Stimulated activated CD8-positive, alpha-beta memory T cell treated with anti-CD3 and anti-CD28 coated beads, Interleukin-7, amount 100 ng/mL, for 4 hours (primary cell): ENCODE measurements around the gene ABHD16B.

Source experiments
- DNase-seq, 2 donors: peaks; one replicate each; pipeline ENCODE4 v3.0.0-alpha.2; 2020; ENCODE audit warnings: low read depth in 2 of 2

Gene ABHD16B

DNA sequence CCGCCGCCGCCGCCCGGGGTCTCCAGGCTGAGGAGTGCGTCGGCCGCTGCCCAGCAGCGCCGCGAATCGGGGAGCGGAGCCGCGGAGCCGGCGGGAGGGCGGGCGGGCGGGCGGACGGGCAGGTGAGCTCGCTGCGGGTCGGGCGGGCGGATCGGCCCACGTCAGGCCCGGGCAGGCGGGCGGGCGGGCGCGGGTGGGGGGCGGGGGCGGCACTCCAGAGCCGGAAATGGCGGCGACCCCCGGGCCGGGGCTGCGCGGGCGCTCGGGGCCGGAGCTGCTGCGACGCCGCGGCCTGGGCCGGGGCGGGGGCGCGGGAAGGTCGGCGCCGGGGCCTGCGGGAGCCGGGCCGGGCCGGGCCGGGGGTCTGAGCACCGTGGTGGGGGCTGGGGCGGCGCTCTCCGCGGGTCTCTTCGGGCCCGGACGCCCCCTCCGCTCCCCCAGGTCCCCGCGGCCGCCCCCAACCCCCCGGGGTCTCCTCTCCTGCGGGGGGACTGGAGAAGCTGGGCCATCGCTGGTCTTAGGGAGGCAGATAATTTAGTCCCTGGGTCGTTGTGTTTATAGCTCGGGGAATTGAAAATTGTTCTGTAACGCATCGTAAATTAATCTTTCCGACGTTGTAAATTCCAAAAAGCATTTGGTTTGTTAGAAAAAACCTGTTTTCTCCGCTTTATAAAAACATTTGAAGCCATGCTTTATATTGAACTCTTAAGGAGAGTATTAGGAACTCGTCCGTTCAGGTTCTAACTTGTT lies 34.1 kb downstream of the ABHD16B start:
- no peak for DNase-seq

DNA sequence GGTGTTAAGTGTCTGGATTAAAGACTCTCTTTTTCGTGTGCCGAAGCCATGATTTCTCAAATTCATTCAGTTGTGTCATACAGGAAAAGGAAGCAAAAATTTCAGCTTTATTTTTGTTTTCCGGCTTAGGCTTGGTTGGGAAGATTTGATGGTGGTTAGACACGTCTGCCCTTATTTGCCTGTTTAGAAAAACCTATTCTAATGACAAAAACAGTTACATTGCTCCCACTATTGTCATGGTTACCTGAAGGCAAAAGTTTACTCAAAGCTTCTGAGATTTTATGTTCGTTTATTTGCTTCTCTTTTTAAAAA lies 34.6 kb downstream of the ABHD16B start:
- DNase-seq: no peak

DNA sequence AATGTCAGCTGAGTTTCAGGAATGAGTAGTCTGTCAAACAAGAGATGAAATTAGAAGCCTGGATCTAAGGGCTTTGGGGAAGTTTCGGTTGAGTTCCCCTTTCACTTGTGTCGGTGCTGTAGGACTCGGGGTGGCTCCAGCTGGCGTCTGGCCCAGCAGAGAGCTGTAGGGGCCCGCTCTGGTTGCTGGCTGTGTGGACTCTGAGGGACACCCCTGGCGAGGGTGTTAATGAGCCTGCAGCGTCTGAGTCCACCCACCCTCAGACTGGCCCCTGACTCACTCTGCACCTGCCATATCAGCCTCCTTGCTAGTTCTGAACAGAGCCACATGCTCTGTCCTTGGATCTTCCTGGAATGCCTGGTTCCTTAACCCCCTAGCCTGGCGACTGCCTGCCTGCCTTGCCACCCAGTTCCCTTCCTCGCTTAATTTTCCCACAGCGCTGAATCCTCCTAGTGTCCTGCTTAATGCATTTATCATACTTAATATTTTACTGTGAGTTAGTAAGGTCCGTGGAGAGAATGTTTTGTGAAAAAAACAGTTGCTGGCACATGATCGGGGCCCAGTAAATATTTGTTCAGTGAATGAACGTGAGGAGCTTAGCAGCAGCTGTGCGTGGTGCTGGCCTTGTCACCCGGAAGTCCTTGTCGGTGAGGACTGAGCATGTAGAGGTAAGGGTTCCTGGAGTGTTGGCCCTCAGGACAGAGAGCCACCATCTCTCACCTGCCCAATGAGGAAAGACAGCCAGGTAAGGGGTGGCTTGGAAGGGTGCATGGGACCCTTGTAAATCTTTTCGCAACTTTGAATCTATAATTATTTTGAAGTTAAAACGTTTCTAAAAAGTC lies 35.2 kb downstream of the ABHD16B start:
- DNase-seq: no peak

DNA sequence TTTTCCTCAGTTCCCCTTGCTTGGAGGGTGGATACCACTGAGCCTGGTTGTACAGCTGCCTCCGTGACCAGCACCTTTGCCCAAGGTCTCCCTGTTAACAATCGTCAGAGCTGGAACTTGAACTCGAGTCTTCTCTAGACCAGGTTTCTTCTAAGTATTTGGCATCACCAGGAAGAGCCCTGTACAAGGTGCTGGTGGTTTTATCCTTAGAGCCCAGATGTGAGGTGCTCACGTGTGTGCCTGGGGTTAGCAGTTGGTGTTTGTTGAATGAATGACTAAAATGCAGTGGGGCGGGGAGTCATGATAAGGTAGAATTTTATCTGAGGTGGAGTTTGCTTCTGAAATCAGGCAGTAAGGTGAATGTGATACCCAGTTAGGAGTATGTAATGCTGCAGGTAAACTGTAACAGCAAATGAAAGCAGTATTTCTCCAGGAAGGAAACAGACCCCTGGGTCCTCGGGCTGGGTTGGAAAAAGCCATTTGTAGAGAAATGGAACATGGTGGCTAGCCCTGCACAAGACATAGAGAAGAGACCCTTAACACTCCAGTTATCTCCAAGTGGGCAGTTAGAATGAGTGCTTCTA lies 36.8 kb downstream of the ABHD16B start:
- DNase-seq: no peak

DNA sequence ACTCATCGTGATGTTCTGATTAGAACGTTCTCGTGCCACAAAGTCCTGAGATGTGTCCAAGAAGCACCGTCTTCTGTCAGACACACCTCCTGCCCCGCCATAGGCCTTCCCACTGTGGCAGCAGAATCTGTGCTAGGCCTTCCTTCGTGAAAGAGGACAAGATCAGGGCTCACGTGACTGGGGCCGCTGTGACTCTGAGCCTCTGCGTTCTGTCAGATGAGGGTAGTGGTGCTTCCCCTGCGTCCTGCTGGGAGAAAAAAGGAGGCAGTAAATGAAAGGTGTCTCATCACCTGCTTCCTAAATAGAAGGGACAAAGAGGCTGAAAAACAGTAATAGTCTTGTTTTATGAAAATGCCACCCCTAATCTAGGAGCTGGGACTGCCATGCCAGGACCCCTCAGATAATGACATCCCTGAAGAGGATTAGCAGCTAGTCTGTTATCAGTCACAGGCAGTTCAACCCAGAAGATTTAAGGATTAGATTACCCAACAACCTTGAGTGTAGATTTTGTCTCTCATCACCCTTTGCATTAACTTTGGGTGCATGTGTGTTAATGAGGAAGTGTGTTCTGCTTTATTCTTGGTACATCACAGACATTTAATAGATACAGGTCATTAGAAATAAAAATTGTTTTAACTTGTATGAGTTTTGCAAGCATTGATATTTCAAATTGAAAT lies 37.7 kb downstream of the ABHD16B start:
- no peak for DNase-seq

DNA sequence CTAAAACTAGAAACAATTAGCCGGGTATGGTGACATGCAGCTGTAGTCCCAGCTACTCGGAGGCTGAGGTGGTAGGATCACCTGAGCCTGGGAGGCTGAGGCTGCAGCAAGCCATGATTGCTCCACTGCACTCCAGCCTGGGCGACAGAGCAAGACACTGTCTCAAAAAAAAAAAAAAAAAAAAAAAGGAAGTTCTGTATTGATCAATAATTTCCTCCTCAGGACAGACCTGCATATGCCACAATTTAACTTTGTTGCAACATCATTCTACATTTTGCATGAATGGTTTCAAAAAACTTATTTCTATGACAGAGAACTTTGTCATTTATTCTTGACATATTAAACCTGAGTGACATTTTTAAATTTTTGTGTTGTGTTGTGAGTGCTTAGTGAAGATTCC lies 39.1 kb downstream of the ABHD16B start:
- no peak for DNase-seq

DNA sequence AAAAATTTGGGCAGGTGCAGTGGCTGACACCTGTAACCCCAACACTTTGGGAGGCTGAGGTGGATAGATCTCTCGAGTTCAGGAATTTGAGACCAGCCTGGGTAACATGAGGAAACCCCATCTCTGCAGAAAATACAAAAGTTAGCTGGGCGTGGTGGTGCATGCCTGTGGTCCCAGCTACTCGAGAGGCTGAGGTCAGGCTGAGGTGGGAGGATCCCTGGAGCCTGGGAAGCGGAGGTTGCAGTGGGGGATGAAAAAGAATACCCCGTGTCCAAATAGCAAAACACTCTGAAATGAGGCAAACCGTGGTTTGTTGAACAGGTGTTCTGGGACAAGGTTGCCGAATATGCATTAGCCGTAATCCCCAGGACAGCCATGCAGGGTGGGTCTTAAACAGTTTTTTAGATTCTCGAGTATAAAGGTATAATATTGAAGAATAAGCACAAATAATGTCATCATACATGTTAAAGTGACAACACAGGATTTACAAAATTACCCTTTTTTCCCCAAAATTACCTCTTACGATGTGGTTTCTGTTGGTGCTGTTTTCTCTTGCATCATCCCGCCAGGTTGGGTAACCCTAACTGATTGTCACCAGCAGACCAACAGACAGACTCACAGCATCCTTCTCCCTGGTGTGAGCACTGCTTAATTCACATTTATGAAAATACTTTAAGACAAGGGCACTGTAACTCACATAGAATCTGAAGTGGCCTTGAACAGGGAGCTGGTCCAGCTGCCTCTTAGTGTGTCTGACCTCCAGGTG lies 42.7 kb downstream of the ABHD16B start:
- no peak for DNase-seq

DNA sequence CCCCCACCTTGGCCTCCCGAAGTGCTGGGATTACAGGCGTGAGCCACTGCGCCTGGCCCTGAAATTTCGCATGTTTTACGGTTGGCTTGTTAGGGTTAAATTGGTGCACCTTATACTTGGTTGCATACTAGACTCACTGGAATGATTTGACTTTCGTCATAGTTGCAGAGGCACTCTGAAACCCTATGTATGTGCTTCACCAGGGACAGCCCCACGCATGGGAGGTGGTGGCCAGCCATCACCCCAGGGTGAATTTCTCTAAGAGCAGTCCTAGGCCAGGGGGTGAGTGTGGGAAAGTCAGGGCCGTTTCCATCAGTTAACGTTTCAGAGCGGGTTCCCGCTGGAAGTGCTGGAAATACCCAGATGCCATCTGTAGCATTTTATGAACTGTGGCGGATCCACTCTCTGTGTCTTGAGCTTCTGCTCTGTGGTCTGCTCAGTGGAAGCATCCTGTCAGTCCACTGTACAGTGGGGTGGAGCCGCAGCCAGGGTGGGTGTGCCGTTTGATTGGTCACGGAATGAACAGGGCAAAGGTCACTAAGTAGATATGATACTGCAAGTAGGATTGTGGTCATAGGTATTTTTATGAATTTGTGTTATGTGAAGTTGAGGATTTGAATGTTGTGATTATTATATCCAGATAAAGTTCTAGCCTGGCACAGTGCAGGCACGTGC lies 46.8 kb downstream of the ABHD16B start:
- no peak for DNase-seq

DNA sequence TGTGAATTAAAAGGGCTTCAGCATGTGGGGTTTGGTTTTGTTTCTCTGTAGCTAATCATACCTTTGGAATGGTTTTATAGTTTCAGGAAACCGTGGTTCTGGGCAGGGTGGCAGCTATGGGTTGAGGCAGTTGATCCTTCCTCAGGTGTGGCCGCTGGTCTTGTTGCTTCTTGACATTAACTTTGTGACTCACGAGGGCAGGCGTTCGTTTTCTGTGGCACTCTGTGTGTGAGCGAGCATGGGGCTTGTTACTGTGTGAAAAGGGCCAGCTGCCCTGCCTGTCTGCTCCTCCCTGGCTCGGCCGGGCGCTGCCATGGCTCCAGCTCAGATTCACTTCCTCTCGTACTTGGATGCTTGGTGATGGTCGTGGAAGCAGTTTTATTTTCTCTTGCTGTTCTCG lies 49.9 kb downstream of the ABHD16B start:
- no peak for DNase-seq
